DMS114 treated with DMSO at 0.1 percent for 48 hours (cell line): ENCODE measurements around the gene NRXN3.
"Not testable (repeated sequence)": the region's sequence is repeated elsewhere in the genome, so short reads cannot be mapped to it uniquely, and the experiment has no call there.

ENCODE experiments used
- DNase-seq: peaks from one replicate; lab custom pipeline; 2025; ENCODE audit not compliant: unreplicated experiment; lab: John Stamatoyannopoulos, UW

NRXN3 gene

GRCh38 chr14:79734656-79735055 is 1564.5 kb downstream of the NRXN3 start:
- DNase-seq, result no peak

DNA sequence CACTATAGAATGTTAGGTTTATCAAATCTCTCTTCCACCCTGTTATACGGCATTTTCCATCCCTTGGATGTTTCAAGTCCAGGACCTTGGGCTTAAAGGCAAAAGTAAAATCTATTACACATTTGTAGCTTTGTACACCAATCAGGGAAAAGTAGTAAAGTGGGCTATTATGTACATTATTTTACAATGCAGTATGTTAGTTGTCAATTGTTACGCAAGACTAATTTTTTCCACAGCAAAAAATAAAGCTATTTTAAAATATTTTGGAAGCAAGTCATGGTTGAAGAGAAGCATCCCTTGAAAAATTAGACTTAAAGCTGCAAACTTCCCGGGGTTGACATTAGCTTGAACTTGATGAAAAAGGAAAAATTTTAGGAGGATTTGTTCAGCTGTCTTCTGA is 1564.9 kb downstream of the NRXN3 start:
- no peak for DNase-seq

DNA sequence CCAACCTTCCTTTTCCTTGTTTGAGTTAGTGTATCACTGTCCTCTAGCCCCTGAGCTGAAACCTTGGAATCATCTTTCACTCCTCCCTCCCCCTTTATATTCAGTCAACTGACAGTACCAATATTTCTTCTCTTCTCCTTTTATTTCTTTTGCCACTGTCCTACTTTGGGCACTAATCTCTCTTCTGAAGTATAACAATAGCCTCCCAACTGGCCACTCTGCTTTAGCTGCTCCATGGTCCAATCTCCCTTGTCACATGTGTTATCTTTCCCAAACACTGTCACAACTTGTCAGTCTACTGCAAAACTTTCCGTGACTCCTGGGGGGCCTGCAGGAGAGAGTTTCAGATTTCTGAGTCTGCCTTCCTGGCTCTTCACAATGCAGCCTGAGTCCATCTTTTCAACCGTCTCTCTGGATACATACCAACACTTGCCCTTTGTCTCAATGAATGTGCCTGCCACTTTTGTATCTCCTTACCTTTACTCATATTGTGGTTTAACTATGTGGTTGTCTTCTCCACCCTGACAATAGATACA is 1570.0 kb downstream of the NRXN3 start:
- no peak for DNase-seq

GRCh38 chr14:79742142-79742541 is 1572.0 kb downstream of the NRXN3 start:
- DNase-seq, result no peak

- DNase-seq, result no peak
Measured at GRCh38 chr14:79745046-79745445, 1574.9 kb downstream of the NRXN3 start.

GRCh38 chr14:79749065-79749464 is 1578.9 kb downstream of the NRXN3 start:
- no peak for DNase-seq

- DNase-seq, result no peak
Measured at GRCh38 chr14:79758985-79759384, 1588.8 kb downstream of the NRXN3 start.

GRCh38 chr14:79764323-79764722 is 1594.2 kb downstream of the NRXN3 start:
- DNase-seq, result no peak

GRCh38 chr14:79766511-79766910 is 1596.3 kb downstream of the NRXN3 start:
- DNase-seq, result no peak

- no peak for DNase-seq
Measured at GRCh38 chr14:79767251-79767650, 1597.1 kb downstream of the NRXN3 start.

GRCh38 chr14:79767721-79768120 is 1597.5 kb downstream of the NRXN3 start:
- DNase-seq, result not testable (repeated sequence)

DNA sequence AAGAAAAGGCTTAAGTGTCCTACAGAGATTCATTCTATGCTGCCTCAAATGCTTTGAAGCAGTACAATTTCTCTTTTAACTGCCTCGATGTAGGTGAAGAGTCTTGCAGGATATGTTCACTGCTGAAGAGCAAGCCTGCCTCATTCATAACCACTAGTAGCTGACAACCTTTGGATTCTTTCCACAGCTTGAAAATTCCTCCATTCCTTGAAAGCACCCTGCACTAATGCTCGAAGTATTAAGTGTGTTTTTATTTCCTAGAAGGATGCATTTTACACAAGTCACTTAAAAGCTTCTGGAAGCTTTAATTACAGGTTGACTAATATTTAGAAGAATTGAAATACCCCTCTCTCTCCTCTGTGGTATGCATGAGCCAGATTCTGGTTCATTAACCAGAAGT is 1611.7 kb downstream of the NRXN3 start:
- no peak for DNase-seq

GRCh38 chr14:79783041-79783440 is 1612.9 kb downstream of the NRXN3 start:
- DNase-seq, result no peak

GRCh38 chr14:79786522-79786921 is 1616.3 kb downstream of the NRXN3 start:
- DNase-seq, result no peak

DNA sequence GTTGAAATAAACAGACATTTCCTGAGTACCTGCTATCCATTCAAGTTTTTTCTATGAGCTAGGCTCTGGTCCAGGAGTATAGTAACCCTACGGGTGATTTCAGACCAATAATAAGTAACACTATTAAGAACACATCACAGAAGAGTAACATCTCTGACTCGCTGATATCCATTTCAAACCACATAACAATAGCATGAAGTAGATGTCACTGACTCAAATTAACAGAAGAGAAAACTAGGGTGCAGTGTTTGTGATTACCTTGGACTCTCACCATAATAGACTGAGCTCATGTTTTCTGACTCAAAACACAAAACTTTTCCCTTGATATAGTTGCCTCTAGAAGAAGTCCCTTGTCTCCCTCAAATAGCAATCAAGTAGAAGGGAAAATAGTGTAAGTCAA is 1618.2 kb downstream of the NRXN3 start:
- DNase-seq, result no peak

DNA sequence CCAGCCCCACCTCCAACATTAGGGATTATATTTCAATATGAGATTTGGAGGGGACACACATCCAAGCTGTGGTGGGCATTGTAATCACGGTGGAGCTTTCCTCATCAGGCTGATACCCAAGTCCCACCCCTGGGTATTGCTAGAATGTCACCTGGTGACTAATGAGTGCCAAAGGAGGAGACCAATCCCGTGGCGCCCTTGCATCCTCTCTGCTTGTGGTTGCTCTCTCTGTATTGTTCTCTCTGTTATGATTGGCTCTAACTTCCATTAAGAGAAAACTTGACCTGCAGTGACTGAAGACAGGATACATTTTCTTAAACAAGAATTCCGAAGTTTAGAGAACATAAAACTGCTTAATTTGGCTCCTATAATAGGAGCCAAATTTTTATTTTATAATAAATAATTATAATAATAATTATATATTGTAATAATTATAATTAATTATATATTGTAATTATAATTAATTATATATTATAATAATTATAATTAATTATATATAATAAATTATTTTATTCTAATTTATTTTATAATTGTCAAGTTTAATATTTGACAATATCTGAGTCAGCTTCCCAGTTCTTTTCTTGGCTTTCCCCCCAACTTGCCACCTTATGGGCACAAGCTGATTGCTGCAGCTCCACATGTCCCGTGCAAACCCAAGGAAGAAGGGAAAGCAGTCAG is 1621.0 kb downstream of the NRXN3 start:
- no peak for DNase-seq

- DNase-seq, result no peak
Measured at GRCh38 chr14:79802093-79802492, 1631.9 kb downstream of the NRXN3 start.

DNA sequence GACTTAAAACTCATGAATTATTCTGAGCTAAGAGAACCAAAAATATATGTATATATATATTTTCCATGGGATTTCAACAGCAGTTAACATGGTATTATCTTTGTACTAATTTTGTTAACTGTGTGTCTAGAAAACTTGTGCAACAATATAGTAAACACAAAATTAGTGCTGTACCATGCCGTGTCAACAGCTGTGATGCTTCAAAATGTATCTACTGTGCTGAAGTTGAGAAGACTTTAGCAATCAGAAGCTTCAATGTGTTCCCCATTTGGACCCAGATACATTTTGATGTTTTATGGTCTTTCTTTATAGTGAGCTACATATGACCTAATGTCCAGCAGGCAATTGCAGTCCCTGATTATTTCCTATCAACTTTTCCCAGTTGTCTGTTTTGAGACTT is 1635.5 kb downstream of the NRXN3 start:
- DNase-seq, result no peak

DNA sequence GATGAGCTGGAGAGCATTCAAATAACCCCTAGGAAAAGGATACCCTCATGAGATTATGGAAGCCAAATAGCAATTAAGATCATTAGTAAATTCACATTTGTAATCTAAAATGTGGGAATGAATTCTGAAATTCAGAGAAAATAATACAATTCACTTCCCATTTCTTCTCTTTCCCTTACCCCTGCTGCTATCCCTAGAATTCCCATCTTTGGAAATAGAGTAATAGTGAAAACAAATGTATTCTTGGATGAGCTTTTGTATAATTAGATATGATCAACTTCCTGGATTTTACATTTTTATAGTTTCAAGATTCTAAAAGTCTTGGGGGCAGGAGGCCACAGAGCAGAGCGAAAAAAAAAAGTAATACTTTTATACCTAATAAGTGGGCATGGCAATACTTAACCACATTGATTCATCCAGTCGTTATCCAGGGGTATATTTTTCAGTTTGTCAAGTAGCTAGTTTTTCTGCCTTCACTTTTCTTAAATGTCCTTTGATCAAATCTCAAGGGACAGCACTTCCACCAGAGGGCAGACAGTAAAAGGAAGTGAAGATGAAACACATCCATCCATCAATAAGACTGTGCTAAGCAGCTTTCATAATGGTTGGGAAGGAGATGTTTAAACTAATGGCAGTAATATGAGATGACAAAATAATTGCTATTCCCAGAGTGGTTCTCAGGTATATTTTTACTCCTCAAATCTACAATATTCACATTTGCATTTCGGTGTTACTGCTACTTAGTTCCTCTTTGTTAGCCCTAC is 1639.9 kb downstream of the NRXN3 start:
- no peak for DNase-seq

DNA sequence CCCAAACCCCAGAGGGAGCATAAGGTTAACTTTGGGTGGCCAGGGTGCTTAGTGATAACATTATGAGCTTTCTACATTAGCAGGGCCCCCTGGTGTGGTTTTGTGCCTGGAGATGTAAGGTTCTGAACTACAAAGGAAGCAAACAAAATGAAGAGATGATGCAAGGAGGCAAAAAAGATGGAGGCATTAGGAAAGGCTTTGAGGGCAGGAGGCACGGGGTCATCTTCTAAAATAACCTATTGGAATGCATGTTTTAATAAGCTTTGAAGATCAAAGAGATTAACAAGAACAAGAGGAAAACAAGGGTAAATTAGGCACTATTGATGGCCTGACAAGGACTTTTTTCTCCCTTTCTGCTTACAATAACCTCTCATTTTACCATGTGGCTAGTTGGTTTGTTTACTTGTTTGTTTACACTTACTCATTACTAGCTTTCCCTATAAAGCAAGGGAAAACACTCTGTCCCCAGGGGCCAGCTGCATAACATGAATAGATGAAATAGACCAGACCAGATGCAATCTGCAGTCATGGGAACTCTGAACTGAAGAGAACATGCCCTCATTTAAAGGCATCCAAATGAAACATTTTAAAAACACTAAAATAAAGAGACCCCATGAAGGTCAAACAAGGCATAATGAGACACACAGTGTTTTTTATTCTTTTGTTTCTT is 1650.8 kb downstream of the NRXN3 start:
- DNase-seq, result no peak

DNA sequence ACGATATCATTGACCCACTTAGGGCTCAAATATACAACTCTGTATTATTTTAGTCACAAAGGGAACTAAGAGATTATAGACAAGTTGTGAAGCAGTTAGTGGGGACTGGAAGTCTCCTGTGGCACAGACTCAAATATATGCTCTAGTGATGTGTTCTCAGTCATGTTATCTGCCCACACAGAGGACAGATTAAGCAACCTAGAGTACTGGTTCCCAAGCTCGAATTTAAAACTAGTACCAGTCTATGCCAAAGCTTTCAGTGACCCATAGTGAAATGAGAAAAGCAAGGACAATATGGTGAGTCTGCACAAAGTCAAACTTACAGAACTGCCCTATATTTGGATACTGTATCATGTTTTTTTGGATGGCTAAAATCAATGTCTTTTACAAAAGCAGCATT is 1651.9 kb downstream of the NRXN3 start:
- DNase-seq, result no peak

DNA sequence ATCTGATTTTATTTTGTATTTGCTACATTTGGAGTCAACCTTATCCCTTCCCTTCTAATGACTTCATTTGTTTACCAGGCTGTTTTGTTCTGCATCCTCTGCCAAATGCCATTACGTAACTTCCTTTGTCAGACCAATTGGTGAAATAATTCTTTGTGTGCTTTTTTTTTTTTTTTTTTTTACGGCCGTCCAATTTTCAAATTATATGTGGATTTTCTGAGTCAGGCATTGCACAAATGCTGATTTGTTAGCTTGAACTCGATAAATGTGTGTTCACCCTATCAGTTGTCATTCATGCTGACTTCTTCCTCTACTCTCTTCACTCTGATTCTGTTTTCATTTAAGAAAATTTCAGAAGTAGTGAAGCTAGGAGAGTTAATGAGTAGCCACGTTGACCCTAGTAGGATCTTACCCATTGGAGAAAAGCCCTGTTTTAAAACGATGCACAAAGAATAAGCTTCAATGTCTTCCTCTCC is 1654.9 kb downstream of the NRXN3 start:
- DNase-seq, result no peak
